HL-60 (cell line): ENCODE results near the gene LTV1.

ENCODE experiments used
- DNase-seq, 2 experiments: peaks; one replicate each; pipeline ENCODE4 v3.0.0-alpha.2; 2010 to 2020; ENCODE audit warnings: low read depth in 1 of 2, low spot score in 1 of 2
- H3K27ac ChIP-seq: fragments of 250-450 bp; sonication (Bioruptor Pico); replicated peaks from 2 replicates; pipeline ENCODE4 v1.5.1; 2020; ENCODE audit warnings: mild to moderate bottlenecking, moderate library complexity
- H3K27me3 ChIP-seq: fragments of 250-450 bp; sonication (Bioruptor Pico); 2 replicates; pipeline ENCODE4 v1.5.1; 2021; ENCODE audit warnings: mild to moderate bottlenecking, moderate library complexity; ENCODE audit not compliant: insufficient read depth, poor library complexity, severe bottlenecking
- H3K4me3 ChIP-seq: replicated peaks from 2 replicates; pipeline ENCODE4 v1.5.1; 2011; ENCODE audit warnings: mild to moderate bottlenecking, control low read depth, low read length; ENCODE audit not compliant: insufficient read depth
- GABPA ChIP-seq: IDR thresholded peaks from 2 replicates; pipeline ENCODE4 v1.6.1; 2012; ENCODE audit warnings: low read depth
- POLR2AphosphoS5 ChIP-seq: IDR thresholded peaks from 2 replicates; pipeline ENCODE4 v1.6.1; 2012; ENCODE audit warnings: low read depth
- SPI1 ChIP-seq: IDR thresholded peaks from 2 replicates; pipeline ENCODE4 v1.6.1; 2012; ENCODE audit warnings: low read depth, mild to moderate bottlenecking, borderline replicate concordance
- TF ChIP-seq, protein P1 (sequence below): IDR thresholded peaks from one replicate; pipeline ENCODE4 v1.5.1; 2011; ENCODE audit warnings: low read length, control low read depth, inconsistent platforms; ENCODE audit not compliant: insufficient read depth
- TF ChIP-seq, protein P2 (sequence below): IDR thresholded peaks from 2 replicates; pipeline ENCODE4 v1.6.1; 2012; ENCODE audit warnings: low read depth; ENCODE audit not compliant: insufficient replicate concordance

The LTV1 gene

DNA sequence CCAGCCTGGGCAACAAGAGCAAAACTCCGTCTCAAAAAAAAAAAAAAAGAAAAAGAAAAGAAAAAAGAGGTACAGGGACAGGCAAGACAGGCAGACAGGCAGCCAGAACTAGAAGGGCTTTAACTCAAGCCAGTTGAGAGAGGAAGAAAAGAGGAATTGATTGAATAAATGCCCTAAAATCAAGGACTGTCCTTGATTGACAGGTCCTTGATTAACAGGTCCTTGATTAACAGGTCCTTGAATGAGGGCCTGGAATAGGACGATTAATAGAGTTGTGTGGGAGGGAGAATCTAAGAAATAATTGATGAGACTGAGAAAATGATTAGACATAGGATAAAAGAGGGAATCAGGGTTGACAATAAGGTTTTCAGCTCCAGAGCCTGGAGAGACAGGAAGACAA is 57.2 kb downstream of the LTV1 start:
- DNase-seq, result no peak
- H3K4me3 ChIP-seq, result no peak overlapping the region
- H3K27ac ChIP-seq, result no peak overlapping the region
- TF ChIP-seq GABPA (no peak), POLR2AphosphoS5 (no peak), SPI1 (no peak)
- TF ChIP-seq, protein P1, sequence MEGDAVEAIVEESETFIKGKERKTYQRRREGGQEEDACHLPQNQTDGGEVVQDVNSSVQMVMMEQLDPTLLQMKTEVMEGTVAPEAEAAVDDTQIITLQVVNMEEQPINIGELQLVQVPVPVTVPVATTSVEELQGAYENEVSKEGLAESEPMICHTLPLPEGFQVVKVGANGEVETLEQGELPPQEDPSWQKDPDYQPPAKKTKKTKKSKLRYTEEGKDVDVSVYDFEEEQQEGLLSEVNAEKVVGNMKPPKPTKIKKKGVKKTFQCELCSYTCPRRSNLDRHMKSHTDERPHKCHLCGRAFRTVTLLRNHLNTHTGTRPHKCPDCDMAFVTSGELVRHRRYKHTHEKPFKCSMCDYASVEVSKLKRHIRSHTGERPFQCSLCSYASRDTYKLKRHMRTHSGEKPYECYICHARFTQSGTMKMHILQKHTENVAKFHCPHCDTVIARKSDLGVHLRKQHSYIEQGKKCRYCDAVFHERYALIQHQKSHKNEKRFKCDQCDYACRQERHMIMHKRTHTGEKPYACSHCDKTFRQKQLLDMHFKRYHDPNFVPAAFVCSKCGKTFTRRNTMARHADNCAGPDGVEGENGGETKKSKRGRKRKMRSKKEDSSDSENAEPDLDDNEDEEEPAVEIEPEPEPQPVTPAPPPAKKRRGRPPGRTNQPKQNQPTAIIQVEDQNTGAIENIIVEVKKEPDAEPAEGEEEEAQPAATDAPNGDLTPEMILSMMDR, result no peak
- TF ChIP-seq, protein P2, sequence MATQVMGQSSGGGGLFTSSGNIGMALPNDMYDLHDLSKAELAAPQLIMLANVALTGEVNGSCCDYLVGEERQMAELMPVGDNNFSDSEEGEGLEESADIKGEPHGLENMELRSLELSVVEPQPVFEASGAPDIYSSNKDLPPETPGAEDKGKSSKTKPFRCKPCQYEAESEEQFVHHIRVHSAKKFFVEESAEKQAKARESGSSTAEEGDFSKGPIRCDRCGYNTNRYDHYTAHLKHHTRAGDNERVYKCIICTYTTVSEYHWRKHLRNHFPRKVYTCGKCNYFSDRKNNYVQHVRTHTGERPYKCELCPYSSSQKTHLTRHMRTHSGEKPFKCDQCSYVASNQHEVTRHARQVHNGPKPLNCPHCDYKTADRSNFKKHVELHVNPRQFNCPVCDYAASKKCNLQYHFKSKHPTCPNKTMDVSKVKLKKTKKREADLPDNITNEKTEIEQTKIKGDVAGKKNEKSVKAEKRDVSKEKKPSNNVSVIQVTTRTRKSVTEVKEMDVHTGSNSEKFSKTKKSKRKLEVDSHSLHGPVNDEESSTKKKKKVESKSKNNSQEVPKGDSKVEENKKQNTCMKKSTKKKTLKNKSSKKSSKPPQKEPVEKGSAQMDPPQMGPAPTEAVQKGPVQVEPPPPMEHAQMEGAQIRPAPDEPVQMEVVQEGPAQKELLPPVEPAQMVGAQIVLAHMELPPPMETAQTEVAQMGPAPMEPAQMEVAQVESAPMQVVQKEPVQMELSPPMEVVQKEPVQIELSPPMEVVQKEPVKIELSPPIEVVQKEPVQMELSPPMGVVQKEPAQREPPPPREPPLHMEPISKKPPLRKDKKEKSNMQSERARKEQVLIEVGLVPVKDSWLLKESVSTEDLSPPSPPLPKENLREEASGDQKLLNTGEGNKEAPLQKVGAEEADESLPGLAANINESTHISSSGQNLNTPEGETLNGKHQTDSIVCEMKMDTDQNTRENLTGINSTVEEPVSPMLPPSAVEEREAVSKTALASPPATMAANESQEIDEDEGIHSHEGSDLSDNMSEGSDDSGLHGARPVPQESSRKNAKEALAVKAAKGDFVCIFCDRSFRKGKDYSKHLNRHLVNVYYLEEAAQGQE, result no peak
- H3K27me3 ChIP-seq, result no peaks in the 10 kb centered on the region

DNA sequence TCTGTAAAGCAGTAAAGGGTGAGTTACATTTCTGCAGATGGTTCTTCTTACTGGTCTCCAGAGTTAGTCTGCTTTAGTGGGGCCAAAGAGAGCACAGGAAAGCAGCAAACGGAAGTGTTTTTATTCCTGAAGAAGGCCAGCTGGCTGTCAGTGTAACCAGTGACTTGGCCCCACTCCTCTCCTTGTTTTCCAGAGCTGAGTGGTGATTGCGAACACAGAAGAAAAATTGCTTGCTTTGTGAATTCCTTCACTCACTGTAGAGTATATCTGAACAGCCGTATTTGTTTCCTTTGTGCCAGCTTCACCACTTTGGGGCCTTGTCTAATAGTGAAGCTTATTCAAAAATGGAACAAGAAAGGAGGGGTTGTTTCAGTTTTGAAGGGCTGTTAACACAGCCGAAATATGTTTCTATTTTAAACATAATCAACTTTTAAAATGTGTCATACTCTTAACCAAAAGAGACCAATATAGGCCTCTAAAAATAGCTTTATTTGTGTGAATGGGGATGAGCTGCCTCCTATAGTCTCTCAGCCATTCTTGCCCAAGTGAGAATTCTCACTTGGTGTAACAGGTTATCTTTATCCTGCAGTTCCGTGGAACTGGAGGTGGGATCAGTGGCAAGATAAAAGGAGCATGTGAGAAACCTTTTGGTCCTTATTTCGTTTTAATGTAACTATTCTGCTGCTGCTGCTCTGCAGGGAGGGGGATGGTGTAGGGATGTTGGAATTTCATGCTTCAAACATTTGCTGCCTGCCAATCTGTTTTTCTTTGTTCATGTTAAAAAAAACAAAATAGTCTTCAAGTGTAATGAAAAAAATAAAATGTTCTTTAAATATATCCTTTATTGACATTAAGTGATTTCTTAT is 59.0 kb downstream of the LTV1 start:
- DNase-seq, result no peak
- H3K4me3 ChIP-seq, result no peak overlapping the region
- TF ChIP-seq, protein P1, result no peak
- TF ChIP-seq, protein P2, result no peak
- no peak for TF ChIP-seq POLR2AphosphoS5
- no peak for TF ChIP-seq GABPA
- TF ChIP-seq SPI1, result no peak
- no peak overlapping the region for H3K27ac ChIP-seq
- H3K27me3 ChIP-seq, result no peaks in the 10 kb centered on the region

DNA sequence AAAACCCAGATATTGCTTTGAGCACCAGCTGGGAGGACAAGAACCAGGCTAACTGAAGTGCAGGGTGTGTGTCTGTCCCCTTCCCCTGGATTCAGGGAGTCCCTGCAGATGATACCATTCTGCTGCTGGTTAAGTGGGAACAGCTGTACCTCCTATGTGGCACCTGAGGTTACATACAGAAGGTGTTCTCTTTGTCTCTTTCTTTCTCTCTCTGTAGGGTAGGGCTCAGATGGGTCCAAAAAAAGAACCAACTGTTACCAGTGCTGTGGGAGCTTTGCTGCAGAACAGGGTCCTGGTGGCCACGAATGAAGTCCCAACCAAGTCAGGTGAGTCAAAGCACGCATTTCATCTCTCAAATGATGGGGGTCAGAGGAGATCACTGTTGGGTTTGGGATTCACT is 59.7 kb downstream of the LTV1 start:
- H3K27me3 ChIP-seq, result no peaks in the 10 kb centered on the region
- no peak overlapping the region for H3K27ac ChIP-seq
- DNase-seq, result no peak
- TF ChIP-seq POLR2AphosphoS5 (no peak), GABPA (no peak), SPI1 (no peak)
- TF ChIP-seq, protein P2, result no peak
- TF ChIP-seq, protein P1, result no peak
- no peak overlapping the region for H3K4me3 ChIP-seq
